HepG2 (cell line): ENCODE measurements around the gene ZNF71. TPM values are rescaled to one million over a fixed set of nuclear protein-coding genes. Genes with fewer than 3 reads are reported as not detected.

Experiments used
- BCL3 ChIP-seq: sonication (generic); formaldehyde crosslinking; IDR thresholded peaks from 2 replicates; pipeline ENCODE4 v1.5.1; 2020; ENCODE audit warnings: mild to moderate bottlenecking, missing genetic modification reagents, moderate library complexity
- CAMTA2 ChIP-seq: sonication (generic); formaldehyde crosslinking; IDR thresholded peaks from 2 replicates; pipeline ENCODE4 v1.4.0; 2020; ENCODE audit warnings: mild to moderate bottlenecking, missing genetic modification reagents, borderline replicate concordance
- CEBPZ ChIP-seq: IDR thresholded peaks from 2 replicates; pipeline ENCODE4 v1.6.1; 2012; ENCODE audit warnings: low read length, improper control_type of control experiment
- DMTF1 ChIP-seq: sonication (generic); formaldehyde crosslinking; IDR thresholded peaks from 2 replicates; pipeline ENCODE4 v1.4.0; 2020; ENCODE audit warnings: mild to moderate bottlenecking, missing genetic modification reagents
- HNF1B ChIP-seq: sonication (generic); formaldehyde crosslinking; IDR thresholded peaks from 2 replicates; pipeline ENCODE4 v1.5.1; 2020; ENCODE audit warnings: mild to moderate bottlenecking, moderate library complexity, missing genetic modification reagents
- HOXD1 ChIP-seq: sonication (generic); formaldehyde crosslinking; IDR thresholded peaks from 2 replicates; pipeline ENCODE4 v1.5.0; 2020; ENCODE audit warnings: missing genetic modification reagents
- KDM4B ChIP-seq: sonication (generic); formaldehyde crosslinking; IDR thresholded peaks from 2 replicates; pipeline ENCODE4 v1.4.0; 2020; ENCODE audit warnings: missing genetic modification reagents
- KLF11 ChIP-seq: IDR thresholded peaks from 2 replicates; pipeline ENCODE4 v1.6.1; 2016; ENCODE audit warnings: missing compliant biosample characterization
- MAX ChIP-seq: IDR thresholded peaks from 2 replicates; pipeline ENCODE4 v1.6.1; 2012; ENCODE audit warnings: inconsistent platforms
- MEIS2 ChIP-seq: sonication (generic); formaldehyde crosslinking; IDR thresholded peaks from 2 replicates; pipeline ENCODE4 v1.9.0; 2021; ENCODE audit warnings: mild to moderate bottlenecking, missing genetic modification reagents
- PHF5A ChIP-seq: IDR thresholded peaks from one replicate; pipeline ENCODE4 v1.6.1; 2018; ENCODE audit warnings: low read depth, missing genetic modification reagents; ENCODE audit not compliant: unreplicated experiment
- SP5 ChIP-seq: IDR thresholded peaks from 2 replicates; pipeline ENCODE4 v1.6.1; 2016; ENCODE audit warnings: low read depth, borderline replicate concordance
- STAT5B ChIP-seq: sonication (generic); formaldehyde crosslinking; IDR thresholded peaks from 2 replicates; pipeline ENCODE4 v1.4.0; 2020; ENCODE audit warnings: missing genetic modification reagents
- ZFP62 ChIP-seq: sonication (generic); formaldehyde crosslinking; IDR thresholded peaks from 2 replicates; pipeline ENCODE4 v1.4.0; 2020; ENCODE audit warnings: missing genetic modification reagents
- ZNF264 ChIP-seq: sonication (generic); formaldehyde crosslinking; IDR thresholded peaks from 2 replicates; pipeline ENCODE4 v1.4.0; 2020; ENCODE audit warnings: missing genetic modification reagents
- ZNF274 ChIP-seq: sonication (generic); formaldehyde crosslinking; IDR thresholded peaks from 2 replicates; pipeline ENCODE4 v1.5.1; 2020; ENCODE audit warnings: mild to moderate bottlenecking, missing genetic modification reagents
- ZNF33B ChIP-seq: sonication (generic); formaldehyde crosslinking; IDR thresholded peaks from 2 replicates; pipeline ENCODE4 v1.5.1; 2020; ENCODE audit warnings: mild to moderate bottlenecking, missing genetic modification reagents
- ZNF501 ChIP-seq: sonication (generic); formaldehyde crosslinking; IDR thresholded peaks from 2 replicates; pipeline ENCODE4 v1.5.1; 2020; ENCODE audit warnings: mild to moderate bottlenecking, moderate library complexity, missing genetic modification reagents
- ZNF567 ChIP-seq: sonication (generic); formaldehyde crosslinking; IDR thresholded peaks from 2 replicates; pipeline ENCODE4 v1.8.1; 2023; ENCODE audit warnings: mild to moderate bottlenecking, missing genetic modification reagents, borderline replicate concordance
- polyA plus RNA-seq, 8 experiments: library from polyadenylated mRNA; depleted of rRNA in 3 of 8; stranded (reverse) in 7 of 8; unstranded in 1 of 8; fragments of >200 nt; fragmentation: Illumina TruSeq in 4 of 8; extraction: Trizol in 4 of 8; gene quantifications; 2 replicates each; pipeline versions ENCODE4 v1.2.1 to v1.2.3, GENCODE V29; 2011 to 2016; ENCODE audit warnings: low read depth in 4 of 8, missing spikeins in 1 of 8, mixed read lengths in 1 of 8; ENCODE audit not compliant: insufficient read depth in 1 of 8
- total RNA-seq, 5 experiments: library from RNA; depleted of rRNA; stranded (reverse); fragments of >200 nt; fragmentation: Illumina TruSeq; extraction: Trizol; gene quantifications; 2 replicates each; pipeline ENCODE4 v1.2.3, GENCODE V29; 2016; ENCODE audit warnings: low read depth in 1 of 5

The ZNF71 gene
- total and polyA plus RNA-seq, 2 of the 13 experiments (the other 11 are each of a cell fraction or from before 2014, with no cell fraction given): 2.2 to 4.4 TPM

GRCh38 chr19:56594783-56595547 is at the start of gene ZNF71 (continued):
- TF ChIP-seq HNF1B (CRISPR knock-in tag) (peak; percentile 33; the same call in 1 of the 2 replicates), KLF11 (CRISPR knock-in tag) (no peak), ZNF567 (no peak), ZNF274 (CRISPR knock-in tag) (peak; percentile 92), CAMTA2 (CRISPR knock-in tag) (no peak), ZFP62 (CRISPR knock-in tag) (no peak), MEIS2 (CRISPR knock-in tag) (no peak), STAT5B (no peak), ZNF33B (peak; percentile 76; the same call in 1 of the 2 replicates), ZNF264 (CRISPR knock-in tag) (no peak), BCL3 (CRISPR knock-in tag) (peak; percentile 86), HOXD1 (CRISPR knock-in tag) (no peak), SP5 (CRISPR knock-in tag) (no peak), ZNF501 (peak; percentile 89), KDM4B (no peak; the same call in 1 of the 2 replicates), CEBPZ (no peak), MAX (peak; percentile 28; the same call in 1 of the 2 replicates), DMTF1 (CRISPR knock-in tag) (no peak), PHF5A (CRISPR knock-in tag) (no peak)
